Pancreas (tissue), 10 donors: ENCODE measurements around the gene ASB10. TPM values are rescaled to one million over a fixed set of nuclear protein-coding genes. Genes with fewer than 3 reads are reported as not detected.

Experiments
- ATAC-seq, 4 donors: fragments of 200-7000 bp; cut with Tn5 transposase; one replicate each; pipeline versions ENCODE4 v1.8.0 to v1.9.1; 2020; ENCODE audit warnings: mild to moderate bottlenecking in 4 of 4, moderate library complexity in 4 of 4
- DNase-seq, 6 donors: peaks; one replicate each; pipeline ENCODE4 v3.0.0-alpha.2; 2020
- FAIRE-seq: peaks from 2 replicates; lab custom pipeline; 2012; peaks lifted over from hg19 to GRCh38; lab: Jason Lieb, UNC
- H3K27ac ChIP-seq, 4 donors: fragments of 200-600 bp; sonication (generic); 1 replicate in 3 of 4; 2 replicates in 1 of 4; pipeline versions ENCODE4 v1.5.0 to v1.8.0; 2020
- H3K27me3 ChIP-seq, 4 donors: fragments of 200-600 bp; one replicate each; pipeline ENCODE4 v1.8.0; 2021
- H3K36me3 ChIP-seq, 3 donors: fragments of 200-600 bp; sonication (generic) in 1 of 3; one replicate each; pipeline versions ENCODE4 v1.5.0 to v1.8.0; 2020 to 2021
- H3K4me1 ChIP-seq, 3 donors: fragments of 200-600 bp; one replicate each; pipeline ENCODE4 v1.8.0; 2021
- H3K4me3 ChIP-seq, 4 donors: fragments of 200-600 bp; sonication (generic) in 2 of 4; one replicate each; pipeline versions ENCODE4 v1.5.0 to v1.8.0; 2020 to 2021
- H3K9me3 ChIP-seq, 4 donors: fragments of 200-600 bp; one replicate each; pipeline ENCODE4 v1.8.0; 2021
- CTCF ChIP-seq, 4 donors: fragments of 200-600 bp; sonication (generic) in 3 of 4; IDR thresholded peaks; one replicate each; pipeline versions ENCODE4 v1.5.0 to v1.8.0; 2021; ENCODE audit warnings: antibody characterized with exemption in 4 of 4
- WGBS, 2 donors: extraction: QIAGEN DNeasy Blood & Tissue Kit; methylation state at CpG; one replicate each; pipeline ENCODE4 v1.1.7; 2013; 5-methylcytosine and 5-hydroxymethylcytosine counted together
- intact Hi-C, 3 donors: fragments of 100-400 bp; cut with DNase I; formaldehyde crosslinking; loops; one replicate each; pipeline versions ENCODE4 v1.11.1 to v1.14.2; 2022
- polyA plus RNA-seq, 2 donors: library from polyadenylated mRNA; stranded (reverse); fragments of 200-250 nt; gene quantifications; one replicate each; pipeline ENCODE4 v1.2.3, GENCODE V29; 2013
- total RNA-seq, 6 donors: library from RNA; stranded (reverse); fragmentation: NEBNext Ultra II Directional in 4 of 6; extraction: Animal tissue kit (Norgen Biotek cat#: 25700) in 4 of 6; gene quantifications; one replicate each; pipeline versions ENCODE4 v1.2.1 to v1.2.4, GENCODE V29; 2021 to 2023
- donor health status: healthy with polysubstance abuse.
- donor health status: DM: no; HTN: no; CAD: no; lungs with moderate emphysema.
- donor health status: DM: no; HTN: no; CAD: no.
- donor health status: control.
- donor health status: control.
- donor health status: Bipolar disorder and iron deficiency.
- donor health status: DM: yes; HTN: yes; CAD: no.
- donor health status: DM: no; HTN: no; CAD: no.
- donor health status: DM: no; HTN: no; CAD: no.
- donor health status: DM: yes; HTN: yes; CAD: no.

Gene ASB10
- total and polyA plus RNA-seq, 8 donors = not detected

DNA sequence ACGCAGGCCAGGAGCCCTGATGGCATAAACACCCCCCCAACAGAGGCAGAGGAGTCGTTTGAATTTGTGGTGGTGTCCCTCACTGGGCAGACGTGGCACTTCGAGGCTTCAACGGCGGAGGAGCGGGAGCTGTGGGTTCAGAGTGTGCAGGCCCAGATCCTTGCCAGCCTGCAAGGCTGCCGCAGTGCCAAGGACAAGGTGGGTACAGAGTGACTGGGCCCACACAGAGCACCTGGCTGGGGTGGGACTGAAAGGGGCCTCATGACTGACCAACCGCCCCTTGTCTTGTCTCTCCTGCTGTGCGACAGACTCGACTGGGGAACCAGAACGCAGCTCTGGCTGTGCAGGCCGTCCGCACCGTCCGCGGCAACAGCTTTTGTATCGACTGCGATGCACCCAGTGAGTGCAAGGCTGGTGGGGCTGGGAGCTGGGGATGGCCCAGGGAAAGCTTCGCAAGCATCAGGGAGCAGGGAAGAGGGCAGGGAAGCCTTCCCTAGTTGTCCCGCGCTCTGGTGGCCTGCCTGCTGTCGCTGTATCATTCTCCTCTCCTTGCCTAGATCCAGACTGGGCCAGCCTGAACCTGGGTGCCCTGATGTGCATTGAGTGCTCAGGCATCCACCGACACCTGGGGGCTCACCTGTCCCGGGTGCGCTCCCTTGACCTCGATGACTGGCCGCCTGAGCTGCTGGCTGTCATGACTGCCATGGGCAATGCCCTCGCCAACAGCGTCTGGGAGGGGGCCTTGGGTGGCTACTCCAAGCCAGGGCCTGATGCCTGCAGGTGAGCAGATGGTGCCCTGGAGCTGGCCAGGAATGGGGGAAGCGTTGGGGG, 45.0 kb downstream of the ASB10 start:
- TF ChIP-seq CTCF (IDR thresholded peaks at IDR 0.05) = no peak
- no peaks in the 10 kb centered on the region for H3K9me3 ChIP-seq
- intact Hi-C loops = no loop called here
- H3K27me3 ChIP-seq = no peaks in the 10 kb centered on the region
- ATAC-seq (no peak), FAIRE-seq (no peak), DNase-seq (peak in 2 of 6 donors; percentile 13 to 75)
- no peak overlapping the region for H3K27ac ChIP-seq
- no peaks in the 10 kb centered on the region for H3K4me1 ChIP-seq
- no peak overlapping the region for H3K4me3 ChIP-seq
- WGBS, 2 donors = 86 to 87% methylated on average over 31 of the region's 31 CpGs
- H3K36me3 ChIP-seq = peaks cover 0 to 27% (median 5%) of the 10 kb centered on the region in 3 donors

DNA sequence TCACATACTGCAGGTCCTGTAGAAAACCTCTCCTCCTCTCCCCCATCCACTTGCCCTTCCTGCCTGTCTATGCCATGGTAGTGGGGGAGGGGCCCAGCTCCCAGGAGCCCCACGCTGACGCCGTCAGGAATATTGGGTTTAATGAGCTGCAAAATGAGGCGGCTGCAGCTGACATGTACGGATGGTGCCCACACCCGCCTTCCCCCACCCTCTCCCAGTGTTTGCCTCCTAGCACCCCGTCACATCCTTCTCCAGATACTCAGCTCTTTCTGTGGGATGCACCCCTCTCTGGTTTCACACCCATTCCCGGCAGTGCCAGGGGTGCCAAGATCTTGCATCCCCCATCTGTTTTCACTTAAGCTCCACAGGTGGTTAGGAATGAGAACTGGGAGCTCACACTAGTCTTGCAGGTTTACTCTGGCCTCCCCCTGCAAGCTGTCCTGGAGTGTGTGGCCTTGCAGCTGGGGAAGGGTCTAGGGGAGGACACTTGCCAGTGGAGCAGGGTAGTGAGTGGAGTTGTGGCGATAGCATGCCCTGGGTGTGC, 45.7 kb downstream of the ASB10 start:
- 90 to 91% methylated on average over 9 of the region's 9 CpGs for WGBS, 2 donors
- Histone ChIP-seq H3K9me3 (no peaks in the 10 kb centered on the region), H3K27ac (no peak overlapping the region), H3K4me1 (no peaks in the 10 kb centered on the region), H3K36me3 (peaks cover 0 to 28% (median 5%) of the 10 kb centered on the region in 3 donors), H3K4me3 (no peak overlapping the region), H3K27me3 (no peaks in the 10 kb centered on the region)
- no peak for FAIRE-seq
- DNase-seq = peak in 2 of 6 donors; percentile 10 to 35
- intact Hi-C loops = no loop called here
- TF ChIP-seq CTCF (IDR thresholded peaks at IDR 0.05) = no peak
- ATAC-seq = no peak

DNA sequence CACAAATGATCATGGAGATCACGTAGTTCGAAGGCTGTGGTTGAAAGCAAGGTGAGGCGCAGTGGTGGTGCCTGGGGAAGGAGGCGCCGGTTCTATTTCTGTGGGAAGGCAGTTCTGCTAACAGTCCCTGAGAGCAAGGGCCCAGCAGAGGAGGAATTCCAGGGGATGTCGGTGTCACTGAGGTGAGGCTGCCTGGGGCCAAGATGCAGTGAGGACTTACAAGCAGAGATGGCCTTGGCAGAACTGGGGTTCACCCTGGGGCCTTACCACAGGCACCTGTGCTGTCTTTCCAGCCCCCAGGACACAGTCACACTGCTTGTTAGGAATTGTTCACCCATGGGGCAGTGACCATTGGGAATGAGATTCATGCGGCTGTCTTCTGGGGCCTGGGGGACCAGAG, 46.2 kb downstream of the ASB10 start:
- 95 to 98% methylated on average over 7 of the region's 7 CpGs for WGBS, 2 donors
- ATAC-seq = no peak
- Histone ChIP-seq H3K4me3 (no peak overlapping the region), H3K27me3 (no peaks in the 10 kb centered on the region), H3K9me3 (no peaks in the 10 kb centered on the region), H3K36me3 (peaks cover 0 to 34% (median 5%) of the 10 kb centered on the region in 3 donors), H3K4me1 (no peaks in the 10 kb centered on the region), H3K27ac (no peak overlapping the region)
- peak in 2 of 6 donors; percentile 7 to 29 for DNase-seq
- intact Hi-C loops = no loop called here
- no peak for TF ChIP-seq CTCF (IDR thresholded peaks at IDR 0.05)
- no peak for FAIRE-seq

DNA sequence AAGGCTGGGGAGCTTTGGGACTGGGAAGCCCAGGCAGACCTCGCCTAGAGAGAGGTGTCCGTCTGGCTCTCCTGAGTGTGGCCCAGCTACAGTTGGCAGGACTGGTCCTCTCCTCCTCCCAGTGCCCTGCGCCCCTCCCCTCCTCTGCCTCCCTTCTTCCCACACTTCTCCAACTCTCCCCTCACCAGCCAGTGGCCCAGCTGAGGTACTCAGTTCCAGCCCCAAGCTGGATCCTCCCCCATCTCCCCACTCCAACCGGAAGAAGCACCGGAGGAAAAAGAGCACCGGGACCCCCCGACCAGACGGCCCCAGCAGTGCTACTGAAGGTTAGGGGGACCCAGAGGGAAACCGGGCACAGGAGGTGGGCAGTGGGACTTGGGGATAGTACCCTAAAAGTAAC, 47.3 kb downstream of the ASB10 start:
- H3K27ac ChIP-seq = no peak overlapping the region
- no peak for FAIRE-seq
- 88 to 92% methylated on average over 9 of the region's 9 CpGs for WGBS, 2 donors
- intact Hi-C loops = no loop called here
- no peaks in the 10 kb centered on the region for H3K9me3 ChIP-seq
- no peak for ATAC-seq
- TF ChIP-seq CTCF (IDR thresholded peaks at IDR 0.05) = no peak
- peak in 2 of 6 donors; percentile 7 to 29 for DNase-seq
- no peak overlapping the region for H3K4me3 ChIP-seq
- no peaks in the 10 kb centered on the region for H3K4me1 ChIP-seq
- no peaks in the 10 kb centered on the region for H3K27me3 ChIP-seq
- H3K36me3 ChIP-seq = peaks cover 0 to 44% (median 5%) of the 10 kb centered on the region in 3 donors
